ENCODE measurements around the gene RASGRP3.
"Not testable (repeated sequence)": the region's sequence is repeated elsewhere in the genome, so short reads cannot be mapped to it uniquely, and the experiment has no call there.

DNA sequence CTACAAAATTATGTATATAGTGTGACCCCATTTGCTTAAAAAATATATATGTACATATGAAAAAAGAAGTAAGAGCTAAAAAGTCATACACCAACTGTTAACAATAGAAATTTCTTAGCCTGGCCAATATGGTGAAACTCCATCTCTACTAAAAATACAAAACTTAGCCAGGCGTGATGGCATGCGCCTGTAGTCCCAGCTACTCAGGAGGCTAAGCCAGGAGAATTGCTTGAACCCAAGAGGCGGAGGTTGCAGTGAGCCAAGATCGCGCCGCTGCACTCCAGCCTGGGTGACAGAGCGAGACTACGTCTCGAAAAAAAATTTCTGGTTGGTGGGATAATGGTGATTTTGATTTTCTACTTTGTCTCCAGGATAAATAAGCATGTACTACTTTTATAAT is 34.4 kb upstream of the RASGRP3 start:
- TF ChIP-seq, protein P1, sequence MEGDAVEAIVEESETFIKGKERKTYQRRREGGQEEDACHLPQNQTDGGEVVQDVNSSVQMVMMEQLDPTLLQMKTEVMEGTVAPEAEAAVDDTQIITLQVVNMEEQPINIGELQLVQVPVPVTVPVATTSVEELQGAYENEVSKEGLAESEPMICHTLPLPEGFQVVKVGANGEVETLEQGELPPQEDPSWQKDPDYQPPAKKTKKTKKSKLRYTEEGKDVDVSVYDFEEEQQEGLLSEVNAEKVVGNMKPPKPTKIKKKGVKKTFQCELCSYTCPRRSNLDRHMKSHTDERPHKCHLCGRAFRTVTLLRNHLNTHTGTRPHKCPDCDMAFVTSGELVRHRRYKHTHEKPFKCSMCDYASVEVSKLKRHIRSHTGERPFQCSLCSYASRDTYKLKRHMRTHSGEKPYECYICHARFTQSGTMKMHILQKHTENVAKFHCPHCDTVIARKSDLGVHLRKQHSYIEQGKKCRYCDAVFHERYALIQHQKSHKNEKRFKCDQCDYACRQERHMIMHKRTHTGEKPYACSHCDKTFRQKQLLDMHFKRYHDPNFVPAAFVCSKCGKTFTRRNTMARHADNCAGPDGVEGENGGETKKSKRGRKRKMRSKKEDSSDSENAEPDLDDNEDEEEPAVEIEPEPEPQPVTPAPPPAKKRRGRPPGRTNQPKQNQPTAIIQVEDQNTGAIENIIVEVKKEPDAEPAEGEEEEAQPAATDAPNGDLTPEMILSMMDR (IDR thresholded peaks at IDR 0.05) = not testable (repeated sequence)
- TF ChIP-seq POLR2AphosphoS5, POLR2A (IDR thresholded peaks at IDR 0.05): not testable (repeated sequence)
